Measurements from ENCODE around the gene PITPNC1. TPM values are rescaled to one million over a fixed set of nuclear protein-coding genes. Genes with fewer than 3 reads are reported as not detected.
"Not testable (repeated sequence)": the region's sequence is repeated elsewhere in the genome, so short reads cannot be mapped to it uniquely, and the experiment has no call there.

PITPNC1 gene
- total RNA-seq, 1 experiment from 2014 or later: 40.1 TPM

- H3K9me3 Mint-ChIP-seq (ENCODE audit: unreplicated experiment): no peaks in the 10 kb centered on the region
- no peak overlapping the region for H3K4me3 Mint-ChIP-seq (ENCODE audit: unreplicated experiment)
- DNase-seq (ENCODE audit: unreplicated experiment): no peak
- ChIA-PET POLR2A (no interaction called here), CTCF (interaction anchor here (0.6 to 6.0 kb wide), 6 partner anchors 10 to 309 kb away, joined by 3 to 59 read pairs (median 4); no protein-coding TSS in a partner anchor)
- BruUV-seq (replicated peaks): no TSS peak
- no peaks in the 10 kb centered on the region for H3K36me3 Mint-ChIP-seq (ENCODE audit: insufficient read depth, unreplicated experiment)
- peaks cover 16% of the 10 kb centered on the region for H3K4me1 Mint-ChIP-seq (ENCODE audit: insufficient read depth, unreplicated experiment)
- intact Hi-C loops (cut with micrococcal nuclease): no loop called here
- H3K27me3 Mint-ChIP-seq (ENCODE audit: insufficient read depth, unreplicated experiment): no peaks in the 10 kb centered on the region
- no peak for TF ChIP-seq CTCF (IDR thresholded peaks at IDR 0.05; ENCODE audit: unreplicated experiment)
- H3K27ac Mint-ChIP-seq (ENCODE audit: low read depth, unreplicated experiment): no peak overlapping the region
Measured at GRCh38 chr17:67385122-67385988, 8.3 kb downstream of the PITPNC1 start.

GRCh38 chr17:67386965-67387551, 10.0 kb downstream of the PITPNC1 start:
- POLR2A ChIA-PET: no interaction called here

GRCh38 chr17:67388536-67388935, 11.5 kb downstream of the PITPNC1 start:
- H3K9me3 Mint-ChIP-seq (ENCODE audit: unreplicated experiment); H3K27ac Mint-ChIP-seq (ENCODE audit: low read depth, unreplicated experiment); BruUV-seq (replicated peaks); DNase-seq (ENCODE audit: unreplicated experiment); H3K4me3 Mint-ChIP-seq (ENCODE audit: unreplicated experiment); H3K27me3 Mint-ChIP-seq (ENCODE audit: insufficient read depth, unreplicated experiment); H3K36me3 Mint-ChIP-seq (ENCODE audit: insufficient read depth, unreplicated experiment); intact Hi-C loops (cut with micrococcal nuclease); POLR2A ChIA-PET: not testable (repeated sequence)
- CTCF ChIA-PET: interaction anchor here (0.6 to 6.0 kb wide), 6 partner anchors 10 to 514 kb away, joined by 3 to 59 read pairs (median 6); no protein-coding TSS in a partner anchor
- H3K4me1 Mint-ChIP-seq (ENCODE audit: insufficient read depth, unreplicated experiment): peaks cover 20% of the 10 kb centered on the region

More at GRCh38 chr17:67386965-67387551, 10.0 kb downstream of the PITPNC1 start:
- intact Hi-C loops (cut with micrococcal nuclease): loop anchor here (1.0 kb wide), 1 partner anchor 88 kb away; no protein-coding TSS in a partner anchor
- no peaks in the 10 kb centered on the region for H3K9me3 Mint-ChIP-seq (ENCODE audit: unreplicated experiment)
- DNase-seq (ENCODE audit: unreplicated experiment): peak; percentile 78
- no peak overlapping the region for H3K27ac Mint-ChIP-seq (ENCODE audit: low read depth, unreplicated experiment)
- TF ChIP-seq CTCF (IDR thresholded peaks at IDR 0.05; ENCODE audit: unreplicated experiment): peak; percentile 87
- peaks cover 23% of the 10 kb centered on the region for H3K4me1 Mint-ChIP-seq (ENCODE audit: insufficient read depth, unreplicated experiment)
- H3K27me3 Mint-ChIP-seq (ENCODE audit: insufficient read depth, unreplicated experiment): no peaks in the 10 kb centered on the region
- BruUV-seq (replicated peaks): no TSS peak
- CTCF ChIA-PET: interaction anchor here (0.5 to 6.0 kb wide), 18 partner anchors 8 to 941 kb away, joined by 3 to 59 read pairs (median 3); no protein-coding TSS in a partner anchor
- no peak overlapping the region for H3K4me3 Mint-ChIP-seq (ENCODE audit: unreplicated experiment)
- H3K36me3 Mint-ChIP-seq (ENCODE audit: insufficient read depth, unreplicated experiment): no peaks in the 10 kb centered on the region

GRCh38 chr17:67388986-67389385, 11.9 kb downstream of the PITPNC1 start:
- no peaks in the 10 kb centered on the region for H3K36me3 Mint-ChIP-seq (ENCODE audit: insufficient read depth, unreplicated experiment)
- BruUV-seq (replicated peaks): no TSS peak
- no peak for TF ChIP-seq CTCF (IDR thresholded peaks at IDR 0.05; ENCODE audit: unreplicated experiment)
- no peaks in the 10 kb centered on the region for H3K9me3 Mint-ChIP-seq (ENCODE audit: unreplicated experiment)
- POLR2A ChIA-PET: interaction anchor here (0.8 kb wide), 1 partner anchor 43 kb away, joined by 3 read pairs; no protein-coding TSS in a partner anchor
- DNase-seq (ENCODE audit: unreplicated experiment): no peak
- H3K27ac Mint-ChIP-seq (ENCODE audit: low read depth, unreplicated experiment): no peak overlapping the region
- intact Hi-C loops (cut with micrococcal nuclease): no loop called here
- CTCF ChIA-PET: interaction anchor here (0.6 to 6.0 kb wide), 5 partner anchors 10 to 514 kb away, joined by 3 to 59 read pairs (median 6); no protein-coding TSS in a partner anchor
- no peak overlapping the region for H3K4me3 Mint-ChIP-seq (ENCODE audit: unreplicated experiment)
- no peaks in the 10 kb centered on the region for H3K27me3 Mint-ChIP-seq (ENCODE audit: insufficient read depth, unreplicated experiment)
- H3K4me1 Mint-ChIP-seq (ENCODE audit: insufficient read depth, unreplicated experiment): peaks cover 20% of the 10 kb centered on the region

Data from MCF 10A (cell line).